Prostate gland (tissue), 2 donors: ENCODE measurements around the gene DBF4B. TPM values are rescaled to one million over a fixed set of nuclear protein-coding genes. Genes with fewer than 3 reads are reported as not detected.

Experiments used
- DNase-seq: peaks from one replicate; pipeline ENCODE4 v3.0.0-alpha.2; 2019; ENCODE audit warnings: low spot score
- H3K27ac ChIP-seq, 2 donors: fragments of 200-600 bp; sonication (generic); 2 replicates each; pipeline ENCODE4 v1.5.1; 2017 to 2019
- H3K27me3 ChIP-seq: fragments of 200-600 bp; sonication (generic); replicated peaks from 2 replicates; pipeline ENCODE4 v1.5.1; 2019; ENCODE audit not compliant: insufficient read depth
- H3K36me3 ChIP-seq, 2 donors: fragments of 200-600 bp; sonication (generic); 1 replicate in 1 of 2; 2 replicates in 1 of 2; pipeline versions ENCODE4 v1.5.1 to v1.8.1; 2017 to 2019
- H3K4me1 ChIP-seq: fragments of 200-600 bp; sonication (generic); replicated peaks from 2 replicates; pipeline ENCODE4 v1.5.1; 2019
- H3K4me3 ChIP-seq, 2 donors: fragments of 200-600 bp; sonication (generic); 2 replicates each; pipeline ENCODE4 v1.5.1; 2017 to 2019
- H3K9me3 ChIP-seq: fragments of 200-600 bp; sonication (generic); 2 replicates; pipeline ENCODE4 v1.5.1; 2017
- CTCF ChIP-seq, 4 experiments: fragments of 200-600 bp in 2 of 4; fragments of 450-650 bp in 2 of 4; sonication (generic) in 2 of 4; IDR thresholded peaks; 1 replicate in 3 of 4; 2 replicates in 1 of 4; pipeline ENCODE4 v1.5.1; 2016 to 2019; ENCODE audit warnings: antibody characterized with exemption in 4 of 4, mild to moderate bottlenecking in 2 of 4, moderate library complexity in 2 of 4
- POLR2A ChIP-seq: fragments of 450-650 bp; IDR thresholded peaks from one replicate; pipeline ENCODE4 v1.6.1; 2016; ENCODE audit warnings: antibody characterized with exemption, mild to moderate bottlenecking
- POLR2AphosphoS5 ChIP-seq: sonication (generic); formaldehyde crosslinking; IDR thresholded peaks from one replicate; pipeline ENCODE4 v1.6.1; 2017; ENCODE audit warnings: antibody characterized with exemption
- WGBS: methylation state at CpG from one replicate; pipeline ENCODE4 v1.1.5; 2018; 5-methylcytosine and 5-hydroxymethylcytosine counted together
- intact Hi-C: fragments of 100-400 bp; cut with DNase I; formaldehyde crosslinking; loops from one replicate; pipeline ENCODE4 v1.14.2; 2022
- total RNA-seq, 2 donors: library from RNA; depleted of rRNA; stranded (reverse); fragments of >200 nt; gene quantifications; one replicate each; pipeline ENCODE4 v1.1.0, GENCODE V29; 2016

The DBF4B gene
- total RNA-seq, 2 donors from 2014 or later, result 5.3 to 20.1 TPM

GRCh38 chr17:44761932-44762810, 53.7 kb downstream of the DBF4B start:
- Histone ChIP-seq H3K36me3 (no peaks in the 10 kb centered on the region), H3K4me1 (peaks cover 4% of the 10 kb centered on the region), H3K9me3 (no peaks in the 10 kb centered on the region), H3K27ac (no peak overlapping the region), H3K27me3 (peaks cover 2% of the 10 kb centered on the region), H3K4me3 (no peak overlapping the region)
- intact Hi-C loops, result no loop called here
- TF ChIP-seq POLR2AphosphoS5 (no peak), POLR2A (no peak), CTCF (IDR thresholded peaks at IDR 0.05) (no peak)
- WGBS, result 71% methylated on average over 17 of the region's 17 CpGs
- no peak for DNase-seq

GRCh38 chr17:44763170-44763569, 54.7 kb downstream of the DBF4B start:
- peaks cover 2% of the 10 kb centered on the region for H3K27me3 ChIP-seq
- H3K27ac ChIP-seq, result no peak overlapping the region
- H3K4me3 ChIP-seq, result no peak overlapping the region
- 77% methylated on average over 5 of the region's 5 CpGs for WGBS
- H3K36me3 ChIP-seq, result no peaks in the 10 kb centered on the region
- DNase-seq, result no peak
- no peak for TF ChIP-seq CTCF (IDR thresholded peaks at IDR 0.05)
- no peak for TF ChIP-seq POLR2AphosphoS5
- intact Hi-C loops, result no loop called here
- H3K4me1 ChIP-seq, result peaks cover 4% of the 10 kb centered on the region
- H3K9me3 ChIP-seq, result no peaks in the 10 kb centered on the region

- TF ChIP-seq CTCF (IDR thresholded peaks at IDR 0.05) (no peak), POLR2AphosphoS5 (no peak), POLR2A (no peak)
- H3K27ac ChIP-seq, result no peak overlapping the region
- DNase-seq, result no peak
- no peak overlapping the region for H3K4me3 ChIP-seq
- H3K27me3 ChIP-seq, result no peaks in the 10 kb centered on the region
- H3K9me3 ChIP-seq, result no peaks in the 10 kb centered on the region
- H3K36me3 ChIP-seq, result no peaks in the 10 kb centered on the region
- no peaks in the 10 kb centered on the region for H3K4me1 ChIP-seq
- WGBS, result 56% methylated on average over 11 of the region's 11 CpGs
- intact Hi-C loops, result no loop called here
These were observed 57.5 kb downstream of the DBF4B start for GRCh38 chr17:44765965-44766364.

GRCh38 chr17:44766409-44767038, 58.1 kb downstream of the DBF4B start:
- DNase-seq, result no peak
- TF ChIP-seq CTCF (IDR thresholded peaks at IDR 0.05) (no peak), POLR2A (no peak), POLR2AphosphoS5 (no peak)
- Histone ChIP-seq H3K9me3 (no peaks in the 10 kb centered on the region), H3K4me3 (no peak overlapping the region), H3K36me3 (no peaks in the 10 kb centered on the region), H3K4me1 (no peaks in the 10 kb centered on the region), H3K27ac (no peak overlapping the region), H3K27me3 (no peaks in the 10 kb centered on the region)
- intact Hi-C loops, result no loop called here
- WGBS, result 49% methylated on average over 8 of the region's 8 CpGs

- DNase-seq, result no peak
- WGBS, result 54% methylated on average over 4 of the region's 4 CpGs
- Histone ChIP-seq H3K27me3 (no peaks in the 10 kb centered on the region), H3K4me1 (no peaks in the 10 kb centered on the region), H3K36me3 (no peaks in the 10 kb centered on the region), H3K4me3 (no peak overlapping the region), H3K27ac (no peak overlapping the region), H3K9me3 (no peaks in the 10 kb centered on the region)
- intact Hi-C loops, result no loop called here
- TF ChIP-seq CTCF (IDR thresholded peaks at IDR 0.05), result no peak
- no peak for TF ChIP-seq POLR2A
- TF ChIP-seq POLR2AphosphoS5, result no peak
These were observed 59.0 kb downstream of the DBF4B start for GRCh38 chr17:44767493-44767892.
